Measurements from ENCODE around the gene TPO.

TPO gene

DNA sequence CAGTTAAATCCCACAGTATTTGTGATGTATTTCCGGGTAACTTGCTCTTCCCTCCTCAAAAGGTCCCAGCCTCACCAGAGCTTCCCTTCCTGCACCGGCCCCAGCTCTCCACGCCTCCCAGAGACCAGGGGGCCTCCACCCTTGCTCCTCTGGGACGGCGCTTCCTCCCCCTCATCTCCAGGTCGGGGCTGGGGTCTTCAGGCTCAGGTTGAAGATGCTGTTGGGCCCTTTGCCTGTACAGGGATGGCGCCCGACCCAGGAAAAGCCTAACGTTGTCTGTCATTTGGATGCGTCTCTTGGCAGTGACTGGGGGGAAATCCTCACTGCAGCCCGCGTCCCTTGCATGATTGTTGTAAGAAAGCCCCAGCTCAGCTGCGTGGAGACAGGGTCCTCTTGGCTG, 126.7 kb downstream of the TPO start:
- DNase-seq, result no peak

DNA sequence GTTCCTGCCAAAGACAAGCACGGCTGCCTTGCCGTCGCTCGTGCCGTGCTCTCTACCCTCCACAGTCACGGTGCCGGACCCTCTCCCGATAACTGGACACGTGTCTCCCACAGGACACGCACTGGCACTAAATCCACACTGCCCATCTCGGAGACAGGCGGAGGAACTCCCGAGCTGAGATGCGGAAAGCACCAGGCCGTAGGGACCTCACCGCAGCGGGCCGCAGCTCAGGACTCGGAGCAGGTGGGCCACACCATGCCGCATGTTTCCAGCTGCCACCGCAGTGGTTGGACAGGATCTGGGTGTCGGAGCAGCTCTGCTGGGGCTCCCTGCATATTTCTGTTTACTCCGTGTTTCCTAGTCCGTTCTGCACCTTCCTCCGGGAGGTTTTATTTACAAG, 127.2 kb downstream of the TPO start:
- no peak for DNase-seq

DNA sequence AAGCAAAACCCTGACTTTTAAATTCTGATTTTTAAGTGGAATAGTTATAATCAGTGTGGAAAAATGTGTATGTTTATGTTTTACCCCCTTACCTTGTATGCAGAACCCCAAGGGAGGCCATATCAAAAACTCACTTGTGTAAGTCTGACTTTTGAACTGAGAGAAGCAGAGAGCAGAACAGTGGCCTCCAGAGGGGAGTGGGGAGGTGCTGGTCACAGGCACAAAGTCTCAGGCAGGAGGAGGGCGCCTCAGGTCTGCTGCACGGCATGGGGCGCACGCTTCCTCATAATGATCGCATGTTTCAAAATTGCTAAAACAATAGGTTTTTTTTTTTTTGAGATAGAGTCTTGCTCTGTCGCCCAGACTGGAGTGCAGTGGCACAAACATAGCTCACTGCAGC, 127.8 kb downstream of the TPO start:
- DNase-seq, result no peak

DNA sequence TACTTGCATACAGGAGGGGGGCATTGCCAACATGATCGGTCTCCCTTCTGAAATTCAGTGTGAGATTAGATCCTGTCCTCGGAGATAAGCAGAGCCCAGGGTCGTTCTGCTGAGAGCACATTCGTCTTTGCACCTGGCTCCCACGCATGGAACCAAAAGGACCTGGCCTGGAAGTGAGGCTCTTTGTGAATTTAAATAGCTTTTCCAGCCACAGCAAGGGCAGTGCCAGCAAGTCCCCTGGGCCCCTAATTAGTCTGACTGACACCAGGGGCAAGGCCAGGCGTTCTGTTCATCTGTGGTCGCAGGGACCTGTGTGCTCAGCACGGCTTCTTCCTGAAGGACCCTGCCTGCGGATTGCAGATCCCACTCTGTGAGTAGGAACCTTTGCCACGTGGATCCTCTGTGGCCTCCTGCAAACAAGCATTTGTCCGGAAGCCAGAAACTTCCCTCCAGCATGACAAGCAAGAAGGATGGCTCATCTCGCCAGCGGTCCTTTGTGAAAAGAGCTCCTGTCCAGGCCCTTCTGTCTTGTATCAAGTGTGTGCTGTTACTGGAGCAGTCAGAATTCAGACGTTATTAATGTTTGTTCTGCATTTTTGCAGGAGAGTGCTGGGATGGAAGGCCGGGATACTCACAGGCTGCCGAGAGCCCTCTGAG, 128.7 kb downstream of the TPO start:
- DNase-seq, result no peak

DNA sequence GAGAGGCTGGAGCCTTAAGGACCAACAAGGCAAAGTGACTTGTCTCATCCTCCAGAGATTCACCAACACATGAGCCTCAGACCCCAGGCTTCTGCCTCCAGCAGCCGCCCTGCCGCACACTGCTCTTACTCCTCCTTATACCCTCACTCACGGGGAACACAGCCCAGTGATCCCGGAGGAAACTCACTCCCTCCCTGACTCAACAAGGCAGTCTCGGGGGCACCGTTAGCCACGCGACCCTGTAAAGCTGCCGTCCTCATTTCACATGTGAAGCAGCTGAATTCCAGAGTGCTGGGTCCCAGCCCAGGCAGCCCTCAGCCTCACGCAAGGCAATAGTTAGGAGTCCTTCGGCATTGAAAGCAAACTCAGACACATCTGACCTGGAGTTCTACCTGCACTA, 129.7 kb downstream of the TPO start:
- no peak for DNase-seq

DNA sequence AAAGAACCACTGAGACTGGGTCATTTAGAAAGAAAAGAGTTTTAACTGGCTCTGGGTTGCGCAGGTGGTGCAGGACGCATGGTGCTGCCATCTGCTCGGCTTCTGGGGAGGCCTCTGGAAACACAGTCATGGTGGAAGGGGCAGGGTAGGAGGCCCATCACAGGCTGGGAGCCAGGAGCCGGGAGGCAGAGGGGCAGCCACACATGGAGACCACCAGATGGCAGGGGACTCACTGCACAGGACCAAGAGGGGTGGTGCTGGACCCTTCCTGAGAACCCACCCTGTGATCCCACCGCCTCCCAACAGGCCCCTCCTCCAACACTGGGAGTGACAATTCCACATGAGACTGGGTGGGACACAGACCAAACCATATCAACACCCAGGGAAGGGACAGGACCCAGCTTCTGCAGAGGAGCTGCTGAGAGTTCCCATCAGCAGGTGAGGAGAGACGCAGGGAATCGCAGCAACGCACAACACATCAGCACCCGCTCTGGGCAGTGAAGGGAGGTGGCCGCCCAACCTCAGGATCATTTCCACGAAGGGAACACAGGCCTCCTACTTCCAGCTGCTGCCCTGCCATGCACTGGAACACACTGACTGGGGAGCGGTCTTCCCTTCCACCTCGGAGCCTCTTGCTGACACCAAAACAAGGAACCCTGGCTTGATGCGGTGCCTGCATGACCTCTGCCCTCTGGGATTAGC, 130.7 kb downstream of the TPO start:
- no peak for DNase-seq

DNA sequence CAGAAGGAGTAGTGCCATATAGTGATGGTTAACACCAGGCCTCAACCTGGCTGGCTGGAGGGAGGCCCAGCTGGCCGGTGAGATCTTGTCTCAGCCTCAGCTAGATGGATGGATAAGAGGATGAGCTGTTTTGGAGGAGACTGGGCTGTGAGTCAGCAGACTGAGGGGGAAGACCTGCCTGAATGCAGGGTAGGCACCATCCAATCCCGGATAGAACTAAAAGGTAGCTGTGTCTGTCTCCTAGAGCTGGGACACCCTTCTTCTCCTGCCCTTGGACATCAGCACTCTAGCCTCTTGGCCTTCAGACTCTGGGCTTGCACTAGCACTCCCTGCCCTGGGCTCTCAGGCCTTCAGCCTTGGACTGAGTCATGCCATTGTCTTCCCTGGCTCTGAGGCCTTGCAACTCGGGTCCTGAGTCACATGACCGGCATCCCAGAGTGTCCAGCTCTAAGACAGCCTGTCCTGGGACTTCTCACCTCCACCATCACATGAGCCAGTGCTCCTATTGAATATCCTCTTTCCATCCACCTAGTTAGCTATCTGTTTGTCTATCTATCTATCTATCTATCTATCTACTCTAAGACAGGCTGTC, 131.3 kb downstream of the TPO start:
- DNase-seq, result no peak

DNA sequence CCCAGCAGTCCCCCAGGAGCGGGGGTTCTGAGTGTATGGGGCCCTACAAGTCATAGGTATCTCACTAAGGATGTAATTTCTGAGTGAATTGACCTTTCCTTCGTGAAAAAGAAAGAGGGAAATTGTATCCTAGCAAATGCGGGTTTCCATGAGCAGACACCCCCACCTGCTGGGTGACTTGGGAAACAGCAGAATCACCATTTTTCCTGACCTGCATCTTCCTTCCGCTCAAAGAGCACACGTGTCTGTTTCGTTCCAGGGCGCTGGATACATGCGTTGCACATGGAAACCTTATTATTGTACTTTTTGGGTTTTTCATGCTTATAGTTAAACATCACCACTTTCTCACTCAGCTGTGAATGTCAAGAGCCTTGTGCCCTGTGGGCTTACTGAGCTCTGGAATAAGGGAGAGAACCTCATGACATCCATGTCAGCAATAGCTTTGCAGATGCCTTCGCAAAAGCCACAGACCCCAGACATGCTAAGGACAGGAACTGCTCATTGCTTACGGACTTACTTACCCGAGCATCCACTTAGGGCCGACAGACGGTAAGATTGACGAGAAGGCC, 132.8 kb downstream of the TPO start:
- peak; percentile 19 for DNase-seq

DNA sequence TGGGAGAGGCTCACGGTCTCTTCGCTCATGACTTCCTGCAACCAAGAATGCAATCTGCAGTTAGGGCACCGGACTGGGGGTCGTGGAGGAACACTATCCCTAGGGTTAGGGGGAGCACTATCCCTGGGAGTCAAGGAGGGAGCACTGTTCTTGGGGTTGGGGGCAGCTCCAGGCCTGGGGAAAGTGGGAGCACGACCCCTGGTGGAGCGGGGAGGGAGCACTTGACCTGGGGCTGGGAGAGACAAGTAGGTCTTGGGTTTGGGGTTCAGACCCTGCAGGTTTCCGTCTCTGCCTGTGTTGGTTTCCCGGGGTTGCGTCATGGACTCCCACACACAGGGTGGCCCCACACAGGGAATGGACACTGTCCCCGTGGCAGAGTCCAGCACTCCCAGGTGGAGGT, 133.6 kb downstream of the TPO start:
- no peak for DNase-seq

DNA sequence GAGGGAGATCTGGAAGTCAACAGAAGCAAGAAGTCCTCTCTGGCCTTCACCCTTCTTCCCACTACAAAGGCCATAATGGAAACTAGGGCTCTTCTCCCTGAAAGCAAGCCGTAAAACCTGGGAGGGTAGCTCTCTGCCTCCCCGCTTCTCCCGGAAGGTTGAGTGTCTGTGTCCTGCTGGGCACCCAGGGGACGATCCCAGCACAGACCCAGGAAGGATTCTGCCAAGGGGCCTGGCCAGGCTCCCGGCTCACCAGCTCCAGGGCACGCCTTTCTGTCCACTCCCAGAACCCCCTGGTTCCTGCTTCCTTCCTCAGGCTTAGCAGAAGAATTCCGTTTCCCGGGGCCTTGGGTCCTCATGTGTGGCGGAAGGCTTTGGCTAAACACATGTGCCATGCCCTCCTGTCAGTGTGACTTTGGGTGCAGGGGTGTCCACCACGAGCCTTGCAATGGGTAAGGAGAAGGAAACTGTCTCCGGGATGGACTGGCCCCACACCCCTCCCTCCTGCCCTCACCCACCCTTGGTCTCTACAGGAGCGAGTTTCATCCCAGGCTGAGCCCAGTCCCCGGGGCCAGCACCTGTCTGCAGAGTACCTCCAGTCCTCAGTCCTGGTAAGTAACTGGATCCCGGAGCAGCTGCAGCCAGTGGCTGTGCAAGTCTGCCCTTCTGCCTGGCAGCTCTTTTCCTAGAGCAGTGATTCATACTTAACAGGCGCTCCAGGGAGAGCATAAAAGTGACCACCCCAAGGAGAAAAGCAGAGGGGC, 135.8 kb downstream of the TPO start:
- no peak for DNase-seq

DNA sequence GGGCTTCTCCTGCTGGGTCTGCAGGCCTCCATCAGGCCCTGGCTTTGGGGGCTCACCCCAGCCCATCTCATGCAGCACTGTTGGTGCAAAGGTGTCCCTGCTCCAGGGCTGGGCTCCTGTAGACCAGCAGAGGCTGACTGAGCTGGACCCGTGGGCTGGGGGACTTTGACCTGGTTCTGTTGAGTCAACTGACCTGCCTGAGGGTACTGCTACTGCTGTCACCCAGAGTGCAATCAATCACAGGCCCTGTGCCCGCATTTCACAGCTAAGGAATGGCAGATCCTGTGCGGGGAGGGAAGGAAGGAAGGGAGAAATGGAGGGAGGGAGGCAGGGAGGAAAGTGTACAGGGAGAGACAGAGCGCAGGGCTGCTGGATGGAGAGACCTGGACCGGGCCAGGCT, 136.8 kb downstream of the TPO start:
- no peak for DNase-seq

DNA sequence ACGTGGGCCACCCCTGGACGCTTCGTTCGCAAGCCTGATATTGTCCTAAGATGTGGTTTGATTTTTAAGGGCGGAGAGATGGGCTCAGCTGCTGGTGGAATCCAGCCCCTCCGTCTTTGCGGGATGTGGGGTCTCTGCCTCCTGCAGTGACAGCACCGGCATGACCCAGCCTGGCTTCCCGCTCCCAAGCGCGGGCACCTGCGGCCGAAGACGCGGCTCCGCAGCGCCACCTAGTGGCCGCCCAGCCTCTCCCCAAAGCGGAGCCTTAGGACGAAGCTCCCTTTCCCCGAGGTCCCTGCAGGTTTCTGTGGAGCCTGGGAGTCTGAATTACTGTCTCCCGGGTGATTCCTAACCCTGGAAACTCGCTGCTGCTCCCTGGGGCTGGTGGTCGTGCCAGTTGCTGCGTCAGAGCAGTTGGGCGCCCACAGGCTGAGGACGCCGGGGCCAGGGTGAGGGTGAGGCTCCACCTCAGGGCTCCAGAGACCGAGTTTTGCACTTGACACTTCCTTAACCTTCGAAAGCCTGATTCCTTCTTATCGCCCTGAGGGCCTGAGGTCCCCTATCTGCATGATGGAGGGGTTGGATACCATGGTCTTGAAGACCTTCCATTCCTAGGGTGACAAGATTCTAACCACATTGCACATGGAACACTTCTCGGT, 137.5 kb downstream of the TPO start:
- peak; percentile 7 for DNase-seq

DNA sequence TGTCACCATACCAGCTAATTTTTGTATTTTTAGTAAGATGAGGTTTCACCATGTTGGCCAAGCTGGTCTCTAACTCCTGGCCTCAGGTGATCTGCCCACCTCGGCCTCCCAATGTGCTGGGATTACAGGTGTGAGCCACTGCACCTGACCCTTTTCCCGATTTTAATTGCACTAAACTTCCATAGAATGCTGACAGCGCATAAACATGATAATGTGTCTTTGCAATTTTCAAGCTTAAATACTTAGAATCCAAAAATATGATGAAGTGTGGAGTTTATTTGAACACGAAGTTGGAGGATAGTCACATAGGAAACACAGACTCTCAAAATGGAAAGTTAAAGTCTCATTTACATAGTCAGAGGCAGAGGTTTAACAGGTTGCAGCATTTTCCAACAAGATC, 138.6 kb downstream of the TPO start:
- DNase-seq, result no peak

DNA sequence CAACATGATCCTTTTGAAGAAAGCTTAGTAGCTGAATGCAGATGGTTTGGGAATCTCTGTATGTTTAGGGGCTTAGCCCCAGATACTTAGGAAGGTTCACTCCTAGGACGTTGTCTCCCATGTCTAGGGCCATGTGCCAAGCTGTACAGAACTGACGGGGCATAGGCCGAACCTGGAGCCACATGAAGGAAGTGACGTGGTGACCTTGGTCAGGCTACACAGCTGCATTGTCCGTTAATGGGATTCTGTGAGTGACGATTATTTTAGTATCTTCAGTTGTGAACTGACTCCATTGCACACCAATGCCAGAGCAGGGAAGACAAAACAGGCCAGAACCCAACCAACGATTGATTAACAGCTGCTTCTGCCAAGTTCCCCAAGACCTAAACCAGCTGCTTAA, 139.3 kb downstream of the TPO start:
- no peak for DNase-seq

DNA sequence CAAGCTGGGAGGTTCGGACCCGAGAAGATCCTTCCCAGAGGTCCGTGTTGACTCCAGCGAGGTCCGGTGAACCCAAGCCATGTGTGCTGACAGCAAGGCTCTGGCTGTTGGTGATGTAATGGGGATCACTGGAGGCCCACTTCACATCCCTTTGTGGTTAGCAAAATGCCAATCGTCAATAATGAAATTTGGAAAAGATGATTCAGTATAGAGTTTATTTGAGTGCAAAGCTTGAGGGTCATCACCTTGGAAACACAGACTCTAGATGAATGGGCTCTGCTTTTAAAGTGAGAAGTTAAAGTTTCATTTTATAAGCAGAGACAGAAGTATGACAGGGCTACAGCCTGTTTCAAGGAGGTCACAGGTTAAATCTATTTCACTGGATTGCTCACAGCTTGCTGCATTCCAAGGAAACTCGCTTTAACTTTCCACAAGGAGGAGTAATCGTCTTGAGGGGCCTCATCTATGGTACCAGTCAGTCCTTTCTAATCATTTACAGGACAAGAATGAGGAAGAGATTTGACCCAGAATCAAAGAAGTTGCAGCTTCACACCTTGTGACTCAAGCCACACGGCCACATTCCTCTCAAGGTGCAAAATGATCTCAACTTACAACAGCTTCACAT, 140.5 kb downstream of the TPO start:
- DNase-seq, result no peak

DNA sequence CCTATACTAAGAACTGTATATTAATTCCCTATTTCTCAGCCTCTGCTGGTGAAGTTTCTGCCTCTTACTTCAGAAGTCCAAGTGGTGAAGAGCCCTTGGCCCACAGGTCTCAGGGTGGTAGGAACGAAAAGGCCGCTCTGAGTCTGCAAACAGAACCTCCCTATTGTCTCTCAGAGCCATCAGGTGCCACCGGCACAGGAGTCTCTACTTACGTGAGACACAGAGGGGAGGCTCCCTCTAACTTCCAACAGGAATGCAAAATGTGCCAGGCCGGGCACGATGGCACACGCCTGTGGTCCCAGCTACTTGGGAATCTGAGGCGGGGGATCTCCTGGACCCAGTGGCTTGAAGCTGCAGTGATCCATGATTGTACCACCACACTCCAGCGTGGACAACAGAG, 143.0 kb downstream of the TPO start:
- DNase-seq, result no peak

DNA sequence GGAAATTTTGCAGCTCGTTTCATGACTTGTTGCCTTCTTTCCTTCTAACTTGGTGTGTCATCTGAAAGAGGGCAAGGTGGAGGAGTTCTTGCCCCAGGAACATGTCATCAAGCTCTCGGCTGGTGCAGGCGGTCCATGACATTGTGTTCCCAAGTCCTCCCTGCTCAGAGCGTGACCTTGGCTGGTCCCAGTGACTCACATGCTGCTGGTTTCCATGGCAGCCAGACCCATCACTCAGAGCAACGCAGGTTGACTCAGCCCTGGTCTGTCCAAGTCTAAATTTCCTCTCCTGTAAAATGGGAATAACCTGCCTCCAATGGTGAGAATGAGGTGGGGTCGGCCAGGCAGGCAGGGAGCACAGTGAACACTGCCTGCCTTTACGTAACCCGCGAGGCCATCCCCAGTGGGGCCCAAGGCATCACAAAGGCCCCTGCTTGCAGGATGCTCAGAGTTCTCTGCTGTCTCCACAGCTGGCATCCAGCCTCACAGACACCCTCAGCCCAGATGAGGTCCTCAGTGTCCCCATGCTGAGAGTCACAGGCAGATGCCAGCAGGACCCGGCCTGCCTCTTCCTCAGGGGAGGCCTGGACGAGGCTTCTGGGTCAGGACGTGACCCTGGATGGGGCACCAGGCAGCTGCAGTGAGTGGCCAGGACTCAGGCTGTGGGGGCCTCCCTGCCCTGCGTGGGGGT, 143.7 kb downstream of the TPO start:
- no peak for DNase-seq

DNA sequence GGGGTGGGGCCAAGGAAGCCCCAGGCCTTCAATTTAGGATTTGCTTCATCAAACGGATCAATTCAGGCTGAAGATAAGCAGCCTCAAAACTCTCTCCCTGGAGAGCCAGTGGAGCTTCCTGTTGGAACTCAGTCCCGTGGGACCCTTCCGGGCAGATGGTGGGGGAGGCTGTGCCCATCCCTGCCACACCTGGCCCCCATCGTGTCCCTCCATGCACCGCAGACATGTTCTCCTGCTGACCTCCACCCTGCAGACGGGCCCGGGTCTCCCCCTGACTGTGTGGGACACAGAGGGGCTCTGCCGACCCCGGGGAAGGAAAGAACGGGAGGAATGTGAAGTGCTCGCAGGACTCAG, 144.2 kb downstream of the TPO start:
- no peak for DNase-seq

DNA sequence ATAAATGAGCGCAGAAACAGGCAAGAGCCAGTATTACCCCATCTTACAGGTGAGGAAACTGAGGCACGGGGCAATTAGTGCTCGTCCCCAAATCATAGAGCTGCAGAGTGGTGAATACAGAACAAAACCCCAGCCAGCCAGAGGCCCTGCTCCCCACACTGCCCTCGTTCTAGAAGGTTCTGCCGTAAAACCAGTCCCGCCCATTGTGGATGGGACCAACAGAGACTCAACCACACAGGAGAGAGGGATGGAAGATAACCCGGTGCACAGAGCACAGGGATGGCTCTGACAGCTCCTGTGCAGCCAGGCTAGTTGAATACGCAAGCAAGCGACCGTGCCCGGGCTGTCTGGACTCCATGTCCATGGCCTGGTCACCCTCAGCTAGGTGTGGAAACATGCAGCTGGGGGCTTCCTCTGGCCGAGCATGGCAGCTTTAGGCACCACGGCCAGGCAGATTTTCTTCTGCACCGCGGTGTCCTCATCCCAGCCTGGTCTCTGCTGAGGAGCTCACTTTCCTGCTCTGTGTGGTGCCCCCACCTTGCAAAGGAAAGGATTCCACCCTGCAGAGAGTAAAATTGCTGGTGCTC, 146.4 kb downstream of the TPO start:
- DNase-seq, result no peak

DNA sequence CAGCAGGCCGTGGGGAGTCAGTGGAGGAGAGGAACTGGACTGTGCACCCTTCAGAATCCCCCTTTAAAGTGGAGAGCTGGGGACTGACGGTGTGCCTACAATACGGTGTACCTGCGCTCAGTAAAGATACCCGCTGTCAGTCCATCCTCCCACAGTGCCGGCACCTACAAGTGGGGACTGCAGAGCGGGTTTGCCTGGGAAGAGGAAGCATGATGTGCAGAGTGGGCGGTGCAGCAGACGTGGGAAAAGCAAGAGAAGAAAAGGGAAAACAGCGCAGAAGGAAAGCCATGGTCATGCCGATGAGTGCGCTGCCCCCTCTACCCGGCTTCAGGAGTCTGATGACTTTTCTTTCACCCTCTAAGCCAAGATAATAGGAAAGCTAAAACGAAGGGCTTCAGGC, 148.0 kb downstream of the TPO start:
- no peak for DNase-seq

DNA sequence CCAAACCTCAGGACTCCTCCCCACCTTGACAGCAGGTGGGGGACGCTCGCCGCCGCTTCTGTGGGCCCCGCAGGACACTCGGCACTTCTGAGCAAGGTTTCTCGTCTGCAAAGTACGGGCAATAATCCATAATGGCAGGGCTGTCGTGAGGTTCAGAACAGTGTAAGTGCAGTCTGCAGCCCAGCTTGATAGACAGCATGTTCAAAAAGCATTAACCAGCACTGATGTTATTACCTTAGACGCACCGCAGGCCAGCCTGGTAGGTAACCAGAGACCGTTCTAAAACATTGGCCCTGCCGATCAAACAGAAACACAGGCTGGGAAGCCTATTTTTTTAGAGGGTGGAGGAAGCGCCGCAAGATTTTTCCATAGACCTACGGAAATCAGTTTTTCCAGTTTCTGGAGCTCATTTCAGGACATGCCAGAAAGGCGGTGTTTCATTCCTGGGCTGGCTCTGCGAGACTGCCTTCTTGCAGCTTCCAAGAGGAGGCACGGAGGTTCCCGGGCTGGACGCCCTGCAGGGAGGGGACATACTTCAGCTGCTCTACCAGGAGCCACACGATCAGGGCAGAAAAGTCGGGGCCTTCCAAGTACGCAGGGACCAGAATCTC, 148.7 kb downstream of the TPO start:
- no peak for DNase-seq
